Measurements from ENCODE around the gene TRPV4.
"Not testable (repeated sequence)": the region's sequence is repeated elsewhere in the genome, so short reads cannot be mapped to it uniquely, and the experiment has no call there.

Gene TRPV4

GRCh38 chr12:109833307-109834189 is at the start of gene TRPV4:
Gene TRPV4, minus strand, starts transcription at chr12:109833398. Its CDS starts 18,602 bp downstream, at chr12:109814796.
- DNase-seq (ENCODE audit: low spot score): no peak

DNA sequence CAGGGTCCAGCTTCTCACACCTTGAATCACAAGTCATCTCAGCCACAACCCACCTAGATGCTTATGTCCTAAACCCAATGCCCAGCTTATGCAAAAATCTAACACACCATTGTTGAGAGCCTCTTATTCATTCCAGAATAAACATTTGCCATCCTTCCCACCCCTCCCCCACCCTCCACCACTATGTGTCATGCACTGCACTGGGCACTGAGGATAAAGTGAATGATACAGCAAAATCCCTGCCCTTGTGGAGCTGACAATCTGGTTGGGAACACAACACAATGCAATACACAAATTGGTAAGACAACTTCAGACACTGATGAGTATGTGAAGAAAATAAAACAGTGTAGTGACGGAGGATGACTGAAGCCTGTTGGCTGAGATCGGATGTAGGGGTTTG is 48.6 kb upstream of the TRPV4 start:
- DNase-seq (ENCODE audit: low spot score): no peak

DNA sequence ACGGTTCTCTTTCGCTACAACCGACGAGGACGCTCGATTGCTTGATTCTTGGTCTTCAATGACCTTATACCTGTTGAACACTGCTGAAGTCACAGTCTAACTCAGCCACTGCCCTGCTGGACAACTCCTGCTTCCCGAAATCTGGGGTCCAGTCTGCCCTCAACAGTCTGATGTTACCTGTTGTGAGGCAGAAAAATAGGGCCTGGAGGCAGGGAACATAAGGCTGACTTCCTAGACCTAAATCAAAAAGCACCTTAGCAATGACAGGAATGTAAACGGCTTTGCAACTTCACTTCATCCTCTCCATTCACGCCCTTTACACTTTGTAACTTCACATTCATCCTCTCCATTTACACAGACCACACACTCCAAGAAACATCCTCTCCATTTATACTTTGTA is 47.7 kb upstream of the TRPV4 start:
- no peak for DNase-seq (ENCODE audit: low spot score)

GRCh38 chr12:109880043-109880931 is 47.1 kb upstream of the TRPV4 start, which contains the start of gene GLTP:
Gene GLTP, minus strand, starts transcription at chr12:109880541. Its CDS starts 167 bp downstream, at chr12:109880374.
- peak; percentile 86 for DNase-seq (ENCODE audit: low spot score)

DNA sequence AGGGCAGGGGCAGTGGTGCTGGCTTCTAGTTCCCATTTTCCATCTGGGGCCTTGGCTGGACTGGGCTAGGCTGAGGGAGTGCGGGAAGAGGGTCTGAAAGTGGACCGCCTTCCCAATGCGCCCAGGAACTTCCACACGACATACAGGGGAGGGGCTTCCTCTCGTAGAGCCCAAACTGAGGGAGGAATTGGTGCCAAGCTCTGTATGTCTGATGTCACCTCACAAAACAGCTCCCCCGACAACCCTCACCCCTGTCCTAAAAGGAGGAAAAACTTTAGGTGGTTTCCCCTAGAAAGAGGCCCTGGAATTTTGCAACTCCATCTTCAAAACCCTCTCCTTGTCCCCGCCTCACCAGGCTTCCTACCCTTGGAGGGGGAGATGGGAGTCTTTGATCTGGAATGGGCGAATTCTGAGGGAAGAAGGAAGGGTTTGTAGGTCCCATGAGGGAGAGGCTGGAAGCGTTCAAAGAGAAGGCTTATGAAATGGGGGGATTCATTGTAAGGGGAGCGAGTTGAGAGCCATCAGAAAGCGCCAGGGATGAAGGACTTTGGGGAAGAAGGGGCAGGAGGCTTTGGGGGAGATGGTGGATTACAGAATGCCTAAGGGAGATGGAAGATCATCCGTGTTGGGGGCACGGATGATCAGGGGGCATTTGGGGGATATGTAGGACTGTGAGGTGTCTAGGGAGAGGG is 46.3 kb upstream of the TRPV4 start:
- DNase-seq (ENCODE audit: low spot score): peak; percentile 56

GRCh38 chr12:109878749-109879148 is 45.6 kb upstream of the TRPV4 start:
- no peak for DNase-seq (ENCODE audit: low spot score)

DNA sequence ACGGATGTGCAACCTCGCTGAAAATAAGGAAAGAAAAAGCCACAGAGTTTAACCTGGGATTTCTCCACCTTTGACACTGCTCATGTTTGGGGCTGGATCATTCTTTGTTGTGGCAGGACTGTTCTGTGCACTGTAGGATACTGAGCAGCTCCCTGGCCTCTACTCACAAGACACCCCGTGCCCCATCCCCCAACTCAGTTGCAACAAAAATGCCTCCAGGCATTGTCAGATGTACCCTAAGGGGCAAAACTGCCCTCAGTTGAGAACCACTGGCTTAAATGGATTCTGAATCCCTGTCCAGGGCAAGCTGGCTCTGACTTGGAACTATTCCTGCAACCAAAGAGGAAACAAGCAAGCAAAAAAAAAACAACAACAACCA is 45.0 kb upstream of the TRPV4 start:
- DNase-seq (ENCODE audit: low spot score): no peak

DNA sequence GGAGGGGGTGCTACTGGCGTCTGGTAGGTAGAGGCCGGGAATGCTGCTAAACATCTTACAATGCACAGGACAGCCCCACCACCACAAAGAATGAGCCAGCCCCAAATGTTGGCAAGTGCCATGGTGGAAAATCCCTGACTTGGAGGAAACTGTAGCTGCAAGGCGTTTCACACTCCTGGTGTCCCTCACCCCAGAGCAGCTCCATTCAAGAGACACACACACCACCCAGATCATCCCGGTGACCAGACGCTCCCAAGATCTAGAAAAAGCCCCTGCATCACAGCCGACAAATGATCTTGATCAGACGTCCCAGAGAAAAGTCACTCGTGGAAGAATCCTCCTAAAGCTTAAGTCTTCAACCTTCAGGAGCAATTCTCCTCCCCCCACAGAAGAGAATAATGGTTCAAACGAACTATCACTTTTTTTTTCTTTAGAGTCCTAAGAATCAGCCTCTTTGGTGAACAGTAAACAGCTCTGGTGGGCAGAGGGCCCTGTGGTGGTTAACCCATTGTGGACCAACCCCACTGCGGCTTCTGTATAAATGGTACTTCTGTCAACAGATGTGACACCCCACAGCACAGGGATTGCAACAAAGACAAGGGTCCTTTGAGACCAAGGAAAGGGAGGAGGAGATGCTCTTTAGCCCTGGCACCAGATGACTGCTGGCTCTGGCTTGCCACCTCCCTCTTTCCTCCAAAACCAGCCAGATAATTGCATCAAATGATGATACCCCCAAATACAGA is 44.5 kb upstream of the TRPV4 start:
- peak; percentile 83 for DNase-seq (ENCODE audit: low spot score)

GRCh38 chr12:109876406-109876805 is 43.2 kb upstream of the TRPV4 start:
- DNase-seq (ENCODE audit: low spot score): no peak

- no peak for DNase-seq (ENCODE audit: low spot score)
Observed at GRCh38 chr12:109875572-109876131, 42.5 kb upstream of the TRPV4 start.

DNA sequence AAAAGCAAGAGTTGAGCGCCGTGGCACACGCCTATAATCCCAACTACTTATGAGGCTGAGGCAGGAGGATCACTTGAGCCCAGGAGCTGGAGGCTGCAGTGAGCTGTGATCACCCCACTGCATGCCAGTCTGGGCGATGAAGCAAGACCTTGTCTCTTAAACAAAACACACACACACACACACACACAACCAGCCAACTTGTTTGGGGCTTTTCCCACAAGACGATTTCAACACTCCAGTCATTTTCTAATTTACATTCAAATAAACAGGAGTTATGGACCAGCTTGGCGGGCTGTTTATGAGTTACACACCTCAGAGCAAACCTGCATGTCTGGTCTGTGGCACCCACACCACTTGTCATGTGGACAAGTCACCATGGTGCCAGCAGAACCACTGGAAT is 40.5 kb upstream of the TRPV4 start:
- DNase-seq (ENCODE audit: low spot score): no peak

DNA sequence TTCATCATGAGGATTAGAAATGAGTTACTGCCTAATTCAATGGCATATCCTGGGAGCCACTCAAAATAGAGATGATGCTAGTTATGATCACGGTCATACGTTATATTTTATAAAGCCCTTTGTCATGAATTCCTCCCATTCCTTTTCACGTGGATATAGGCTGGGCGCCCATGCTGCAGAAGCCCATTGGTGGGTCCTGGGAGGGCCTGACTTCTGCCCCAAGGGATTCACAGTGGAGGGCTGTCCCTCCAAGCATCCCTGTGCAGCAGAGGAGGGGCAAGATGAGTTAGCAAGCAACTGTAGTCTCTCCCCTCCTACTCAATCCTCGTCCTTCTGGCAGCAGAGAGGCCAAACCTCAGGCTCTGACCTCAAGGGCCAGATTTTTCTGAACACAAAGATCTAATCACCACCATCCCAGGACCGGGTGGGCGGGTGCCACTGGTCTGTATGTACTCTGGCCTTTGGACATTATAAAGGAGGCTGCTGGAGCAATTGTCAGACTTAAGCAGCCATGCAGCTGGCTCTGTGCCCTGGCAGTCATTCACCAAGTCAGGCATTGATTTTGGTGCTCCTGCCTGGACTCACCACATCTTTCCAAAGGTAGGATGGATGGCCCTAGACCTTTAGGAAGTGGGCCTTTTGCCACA is 38.6 kb upstream of the TRPV4 start:
- DNase-seq (ENCODE audit: low spot score): peak; percentile 45

DNA sequence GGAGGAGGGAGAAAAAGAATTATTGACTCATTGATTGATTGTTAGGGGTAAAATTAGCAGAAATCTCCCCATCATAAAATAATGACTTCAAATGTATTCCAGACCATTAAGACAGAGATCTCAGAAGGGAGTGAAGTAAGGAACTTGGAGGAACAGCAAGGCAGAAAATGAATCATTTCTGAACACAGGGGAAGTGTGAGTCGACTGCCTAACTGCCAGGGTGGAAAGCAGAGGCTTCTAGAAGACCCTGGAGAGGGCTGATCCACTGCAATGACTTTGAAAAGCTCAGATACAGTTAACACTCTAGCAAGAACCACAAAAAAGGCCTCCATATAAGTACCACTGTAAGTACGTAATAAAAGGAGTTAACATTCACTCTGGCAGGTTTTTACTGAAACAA is 37.5 kb upstream of the TRPV4 start:
- no peak for DNase-seq (ENCODE audit: low spot score)

GRCh38 chr12:109868182-109869051 is 35.2 kb upstream of the TRPV4 start:
- DNase-seq (ENCODE audit: low spot score): no peak

GRCh38 chr12:109864916-109865315 is 31.7 kb upstream of the TRPV4 start:
- no peak for DNase-seq (ENCODE audit: low spot score)

DNA sequence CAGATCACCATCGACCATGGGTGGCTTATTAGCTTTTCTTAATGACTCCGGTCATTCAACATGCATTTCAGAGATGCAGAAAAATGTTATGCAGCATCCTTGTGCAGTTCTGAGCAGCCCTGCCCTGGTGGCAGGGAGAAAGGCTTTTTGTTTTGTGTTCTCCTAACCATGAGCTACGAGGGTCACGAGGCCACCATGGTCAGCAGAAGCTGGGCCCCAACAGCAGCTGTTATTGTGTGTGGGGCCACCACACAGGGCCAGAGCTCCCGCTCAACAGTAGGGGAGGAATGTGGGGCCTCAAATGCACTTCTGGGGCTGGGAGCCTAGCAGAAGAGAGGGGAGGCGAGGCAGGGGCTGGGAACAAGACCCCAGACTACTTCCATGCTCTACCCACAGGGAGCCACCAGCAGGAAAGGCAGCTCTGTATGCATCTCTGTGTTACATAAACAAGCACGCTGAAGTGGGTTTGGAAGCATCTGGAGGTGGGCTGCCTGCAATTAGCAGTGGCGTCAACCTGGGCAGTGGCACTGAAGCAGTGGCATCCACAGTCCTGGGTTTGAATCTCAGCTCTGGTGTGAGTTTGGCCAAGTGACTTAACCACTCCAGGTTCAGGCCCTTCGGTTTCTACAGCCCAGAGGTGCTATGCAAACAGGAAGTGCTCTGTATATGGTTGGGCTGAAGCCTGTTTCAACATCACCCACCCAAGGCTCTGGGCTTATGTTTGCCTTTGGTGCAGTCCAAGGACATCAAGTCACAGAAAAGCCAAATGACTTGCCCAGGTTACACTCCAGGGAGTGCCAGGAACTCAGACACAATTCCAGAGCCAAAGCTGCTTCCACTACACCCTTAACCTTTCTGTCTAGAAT is 30.9 kb upstream of the TRPV4 start:
- DNase-seq (ENCODE audit: low spot score): peak; percentile 93

- DNase-seq (ENCODE audit: low spot score): not testable (repeated sequence)
Observed at GRCh38 chr12:109862491-109862890, 29.3 kb upstream of the TRPV4 start.

GRCh38 chr12:109861689-109862314 is 28.6 kb upstream of the TRPV4 start:
- DNase-seq (ENCODE audit: low spot score): no peak

All from Ammon's horn (tissue), 1 donor.